HCT116 (cell line): ENCODE measurements around the gene MUSK. TPM values are rescaled to one million over a fixed set of nuclear protein-coding genes. Genes with fewer than 3 reads are reported as not detected.

Source experiments
- ATAC-seq: fragments of 200-7000 bp; cut with Tn5 transposase; 2 replicates; pipeline ENCODE4 v1.9.1; 2020; ENCODE audit warnings: mild to moderate bottlenecking, moderate library complexity
- BruUV-seq: library from RNA; stranded (reverse); fragments of 400-500 nt; replicated peaks from 2 replicates; lab custom pipeline; 2021; lab: Mats Ljungman, UMichigan
- CTCF ChIA-PET: fragments of 300-600 bp; sonication (Branson Sonifier 250); formaldehyde crosslinking; loops from one replicate; lab custom pipeline; 2021; ENCODE audit warnings: antibody characterized with exemption; lab: Charles Lee
- POLR2A ChIA-PET: fragments of 300-600, 350-600 bp; sonication (Branson Sonifier 250); formaldehyde crosslinking; loops from one replicate; lab custom pipeline; 2021; ENCODE audit warnings: antibody characterized with exemption; lab: Charles Lee
- RAD21 ChIA-PET, 2 experiments: fragments of 300-600 bp; sonication (Branson Sonifier 250); formaldehyde crosslinking; loops; one replicate each; lab custom pipeline; 2023; ENCODE audit warnings: low total read pairs in 2 of 2; ENCODE audit not compliant: uncharacterized antibody in 2 of 2, unreplicated experiment in 2 of 2, low non-redundant PET in 1 of 2; lab: Charles Lee
- DNase-seq: peaks from one replicate; pipeline ENCODE4 v3.0.0-alpha.2; 2010; ENCODE audit warnings: low read depth, low spot score
- H2AFZ ChIP-seq: fragments of 200-600 bp; shearing (Covaris generic), sonication (generic); 2 replicates; pipeline ENCODE4 v1.6.1; 2017; ENCODE audit warnings: low read depth, mixed run types, mixed read lengths, antibody characterized with exemption, low read length; ENCODE audit not compliant: poor library complexity, severe bottlenecking
- H3K27ac ChIP-seq: 2 replicates; pipeline ENCODE4 v1.5.1; 2012; ENCODE audit warnings: low read depth, low read length
- H3K27me3 ChIP-seq: fragments of 200-600 bp; sonication (generic); 2 replicates; pipeline ENCODE4 v1.6.1; 2016; ENCODE audit warnings: mixed run types, low read length, mixed read lengths; ENCODE audit not compliant: insufficient read depth
- H3K36me3 ChIP-seq, 2 experiments: fragments of 200-500 bp in 1 of 2; fragments of 200-600 bp in 1 of 2; sonication (Bioruptor generic) in 1 of 2; sonication (generic) in 1 of 2; 2 replicates each; pipeline versions ENCODE4 v1.5.1 to v1.6.1; 2014 to 2016; ENCODE audit warnings: low read length in 2 of 2, inconsistent platforms in 1 of 2, mixed read lengths in 1 of 2, mixed run types in 1 of 2; ENCODE audit not compliant: insufficient read depth in 2 of 2, control insufficient read depth in 1 of 2
- H3K4me1 ChIP-seq, 2 experiments: fragments of 200-600 bp in 1 of 2; sonication (generic) in 1 of 2; 2 replicates each; pipeline versions ENCODE4 v1.5.1 to v1.6.1; 2012 to 2017; ENCODE audit warnings: low read length in 2 of 2, inconsistent platforms in 1 of 2, mild to moderate bottlenecking in 1 of 2, mixed read lengths in 1 of 2, mixed run types in 1 of 2, moderate library complexity in 1 of 2; ENCODE audit not compliant: insufficient read depth in 2 of 2, control insufficient read depth in 1 of 2
- H3K4me2 ChIP-seq: fragments of 200-600 bp; sonication (generic); 2 replicates; pipeline ENCODE4 v1.6.1; 2017; ENCODE audit warnings: mixed run types, low read length, mixed read lengths
- H3K4me3 ChIP-seq, 2 experiments: fragments of 200-600 bp in 1 of 2; sonication (generic) in 1 of 2; replicated peaks in 1 of 2; 2 replicates each; pipeline ENCODE4 v1.5.1; 2011 to 2016; ENCODE audit warnings: low read length in 2 of 2, control low read depth in 1 of 2, low read depth in 1 of 2, mild to moderate bottlenecking in 1 of 2, mixed read lengths in 1 of 2, mixed run types in 1 of 2
- H3K79me2 ChIP-seq: fragments of 200-600 bp; sonication (generic); 2 replicates; pipeline ENCODE4 v1.6.1; 2017; ENCODE audit warnings: mild to moderate bottlenecking, mixed run types, low read length, moderate library complexity, mixed read lengths; ENCODE audit not compliant: insufficient read depth
- H3K9ac ChIP-seq: fragments of 200-600 bp; sonication (generic); 2 replicates; pipeline ENCODE4 v1.6.1; 2016; ENCODE audit warnings: low read length, mixed read lengths
- H3K9me2 ChIP-seq: fragments of 200-600 bp; sonication (generic), shearing (Covaris generic); 2 replicates; pipeline ENCODE4 v1.6.1; 2017; ENCODE audit warnings: mixed run types, mild to moderate bottlenecking, moderate library complexity; ENCODE audit not compliant: insufficient read depth
- H3K9me3 ChIP-seq, 2 experiments: fragments of 200-500 bp in 1 of 2; fragments of 200-600 bp in 1 of 2; sonication (Bioruptor generic) in 1 of 2; sonication (generic) in 1 of 2; 2 replicates each; pipeline ENCODE4 v1.6.1; 2014 to 2017; ENCODE audit warnings: low read length in 2 of 2, mixed read lengths in 2 of 2, inconsistent platforms in 1 of 2, low read depth in 1 of 2, mild to moderate bottlenecking in 1 of 2, mixed run types in 1 of 2, moderate library complexity in 1 of 2; ENCODE audit not compliant: control insufficient read depth in 1 of 2, insufficient read depth in 1 of 2
- H4K20me1 ChIP-seq: fragments of 200-600 bp; sonication (generic), shearing (Covaris generic); 2 replicates; pipeline ENCODE4 v1.6.1; 2017; ENCODE audit warnings: mixed run types, mild to moderate bottlenecking, moderate library complexity; ENCODE audit not compliant: insufficient read depth
- ATF3 ChIP-seq: IDR thresholded peaks from 2 replicates; pipeline ENCODE4 v1.6.1; 2012
- CBX3 ChIP-seq: IDR thresholded peaks from 2 replicates; pipeline ENCODE4 v1.6.1; 2012; ENCODE audit warnings: low read depth
- CEBPB ChIP-seq: IDR thresholded peaks from 2 replicates; pipeline ENCODE4 v1.6.1; 2012; ENCODE audit warnings: low read depth
- EGR1 ChIP-seq: IDR thresholded peaks from 2 replicates; pipeline ENCODE4 v1.6.1; 2012; ENCODE audit warnings: low read depth
- ELF1 ChIP-seq: IDR thresholded peaks from 2 replicates; pipeline ENCODE4 v1.6.1; 2012; ENCODE audit warnings: low read depth, borderline replicate concordance
- EZH2phosphoT487 ChIP-seq: fragments of 200-600 bp; IDR thresholded peaks from 2 replicates; pipeline ENCODE4 v1.6.1; 2018; ENCODE audit warnings: antibody characterized with exemption, borderline replicate concordance
- FOSL1 ChIP-seq: IDR thresholded peaks from 2 replicates; pipeline ENCODE4 v1.6.1; 2012; ENCODE audit warnings: low read depth
- JUND ChIP-seq: IDR thresholded peaks from 2 replicates; pipeline ENCODE4 v1.6.1; 2012
- MAX ChIP-seq: IDR thresholded peaks from 2 replicates; pipeline ENCODE4 v1.6.1; 2012
- RAD21 ChIP-seq: IDR thresholded peaks from 2 replicates; pipeline ENCODE4 v1.6.1; 2012; ENCODE audit warnings: low read depth, mild to moderate bottlenecking
- SP1 ChIP-seq: IDR thresholded peaks from 2 replicates; pipeline ENCODE4 v1.6.1; 2012; ENCODE audit warnings: low read depth
- SRF ChIP-seq: IDR thresholded peaks from 2 replicates; pipeline ENCODE4 v1.6.1; 2012; ENCODE audit warnings: low read depth
- TCF7L2 ChIP-seq: IDR thresholded peaks from 2 replicates; pipeline ENCODE4 v1.7.0; 2011; ENCODE audit warnings: borderline replicate concordance, inconsistent platforms; ENCODE audit not compliant: insufficient read depth, insufficient read length; ENCODE audit errors: extremely low read depth
- YY1 ChIP-seq: IDR thresholded peaks from 2 replicates; pipeline ENCODE4 v1.6.1; 2011; ENCODE audit warnings: low read length, low read depth, moderate library complexity, mild to moderate bottlenecking; ENCODE audit not compliant: insufficient replicate concordance; ENCODE audit errors: extremely low read depth
- ZBTB33 ChIP-seq: IDR thresholded peaks from 2 replicates; pipeline ENCODE4 v1.6.1; 2011; ENCODE audit warnings: mild to moderate bottlenecking, low read length, moderate library complexity; ENCODE audit not compliant: insufficient replicate concordance; ENCODE audit errors: extremely low read depth
- ZFX ChIP-seq: fragments of 450-650 bp; IDR thresholded peaks from 2 replicates; pipeline ENCODE4 v1.6.1; 2017
- ZNF274 ChIP-seq: fragments of 200-500 bp; sonication (Bioruptor generic); IDR thresholded peaks from 2 replicates; pipeline ENCODE4 v1.6.1; 2014; ENCODE audit warnings: mild to moderate bottlenecking, low read depth, low read length, inconsistent platforms
- intact Hi-C: fragments of 100-400 bp; cut with micrococcal nuclease; formaldehyde crosslinking; loops from 2 replicates; pipeline ENCODE4 v1.10.0; 2022
- total RNA-seq: library from RNA; stranded (reverse); gene quantifications from one replicate; pipeline ENCODE4 v1.2.1, GENCODE V29; 2021; ENCODE audit not compliant: unreplicated experiment

MUSK gene
- total RNA-seq, 1 experiment from 2014 or later, result not detected

GRCh38 chr9:110809038-110809595 lies 140.5 kb downstream of the MUSK start:
- RAD21 ChIA-PET, result no interaction called here
- Histone ChIP-seq H3K27ac (no peak overlapping the region), H3K4me2 (no peak overlapping the region), H3K27me3 (no peaks in the 10 kb centered on the region), H3K9me3 (no peaks in the 10 kb centered on the region), H3K36me3 (no peaks in the 10 kb centered on the region)
- POLR2A ChIA-PET, result no interaction called here
- CTCF ChIA-PET, result no interaction called here
- BruUV-seq, result no TSS peak
- TF ChIP-seq ELF1 (no peak), CBX3 (no peak), EGR1 (no peak), EZH2phosphoT487 (no peak), MAX (no peak), ZBTB33 (no peak), SRF (no peak), ZFX (no peak), ATF3 (no peak), ZNF274 (no peak), YY1 (no peak), SP1 (no peak), RAD21 (no peak), JUND (no peak), FOSL1 (no peak), TCF7L2 (no peak), CEBPB (no peak)
- TF ChIP-seq, all 23 proteins: peak for 0
- Histone ChIP-seq H3K4me3 (no peak overlapping the region), H3K9me2 (peaks cover 3% of the 10 kb centered on the region; the same call in 1 of the 2 replicates), H3K9ac (no peak overlapping the region), H3K79me2 (no peaks in the 10 kb centered on the region), H4K20me1 (no peaks in the 10 kb centered on the region), H2AFZ (no peak overlapping the region), H3K4me1 (peaks cover 0 to 2% of the 10 kb centered on the region in 2 experiments; a peak in 1 of 4 replicates)
- intact Hi-C loops, result no loop called here
- DNase-seq, result no peak
- ATAC-seq, result no peak
